Stimulated activated naive CD8-positive, alpha-beta T cell treated with anti-CD3 and anti-CD28 coated beads, Interleukin-15, amount 100 ng/mL, for 72 hours (primary cell): ENCODE measurements around the gene PFKFB2.

Experiments used
- ATAC-seq: fragments of 150-1000 bp; cut with Tn5 transposase; 2 replicates; pipeline ENCODE4 v1.10.0; 2021; ENCODE audit warnings: mild to moderate bottlenecking, moderate library complexity
- DNase-seq, 2 donors: peaks; one replicate each; pipeline ENCODE4 v3.0.0; 2021 to 2022
- H3K27ac Mint-ChIP-seq, 2 donors: one replicate each; pipeline ENCODE4 v1.8.0; 2022; ENCODE audit warnings: mild to moderate bottlenecking in 2 of 2, mixed read lengths in 2 of 2, moderate library complexity in 2 of 2
- H3K27me3 Mint-ChIP-seq: one replicate; pipeline ENCODE4 v1.8.0; 2022; ENCODE audit warnings: mixed read lengths
- H3K4me1 Mint-ChIP-seq: one replicate; pipeline ENCODE4 v1.8.0; 2022; ENCODE audit warnings: mild to moderate bottlenecking, mixed read lengths
- H3K4me3 Mint-ChIP-seq, 2 donors: one replicate each; pipeline ENCODE4 v1.8.0; 2022; ENCODE audit warnings: mild to moderate bottlenecking in 2 of 2, mixed read lengths in 2 of 2, moderate library complexity in 1 of 2
- H3K9me3 Mint-ChIP-seq, 2 donors: one replicate each; pipeline ENCODE4 v1.8.0; 2022; ENCODE audit warnings: mixed read lengths in 2 of 2

PFKFB2 gene

DNA sequence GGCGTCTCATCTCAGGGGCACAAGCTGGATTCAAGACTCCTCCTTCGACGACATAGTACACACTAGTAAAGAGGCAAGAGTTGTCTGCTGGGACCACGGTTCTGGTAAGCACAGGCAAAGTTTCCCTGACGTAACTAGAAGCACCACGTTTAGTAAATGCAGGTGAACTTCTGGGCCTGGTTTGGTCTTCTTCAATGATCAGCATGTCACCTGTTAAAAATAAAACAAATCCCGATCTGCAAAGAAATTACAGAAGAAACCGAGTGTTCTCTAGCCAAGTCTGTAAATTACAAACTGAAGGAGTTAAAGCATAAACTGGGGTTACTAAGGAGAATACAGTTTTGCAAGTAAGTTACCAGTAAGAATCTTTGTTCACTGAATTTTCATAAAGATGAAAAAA is 3.6 kb upstream of the PFKFB2 start:
- Mint-ChIP-seq H3K27ac (no peak overlapping the region), H3K9me3 (no peaks in the 10 kb centered on the region), H3K4me3 (peak overlapping the region; percentile 92 to 100), H3K4me1 (peaks cover 69% of the 10 kb centered on the region), H3K27me3 (no peaks in the 10 kb centered on the region)
- DNase-seq = no peak
- no peak for ATAC-seq

DNA sequence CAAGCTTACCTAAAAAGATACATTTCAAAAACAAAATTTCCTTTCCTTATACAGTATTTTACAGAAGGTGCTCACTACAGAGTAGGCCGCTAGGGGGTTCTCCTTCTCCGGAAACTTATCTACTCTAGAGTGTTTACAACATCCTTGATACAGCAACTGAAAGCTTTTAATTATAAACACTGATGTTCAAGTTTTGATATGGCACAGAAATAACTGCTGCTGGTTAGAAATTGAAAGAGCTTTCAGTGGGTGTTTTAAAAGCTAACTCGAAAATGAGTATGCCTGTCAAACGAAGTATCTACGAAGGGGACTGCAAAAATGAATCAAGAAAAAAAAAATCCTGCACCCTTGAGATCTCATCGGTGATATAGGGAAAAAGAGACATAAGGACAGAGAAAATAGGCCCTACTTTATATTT is 3.1 kb upstream of the PFKFB2 start:
- DNase-seq = peak in 1 of 2 donors; percentile 26
- H3K27ac Mint-ChIP-seq = peak overlapping the region; percentile 96 to 98
- peaks cover 69% of the 10 kb centered on the region for H3K4me1 Mint-ChIP-seq
- H3K4me3 Mint-ChIP-seq = peak overlapping the region; percentile 92 to 100
- no peaks in the 10 kb centered on the region for H3K27me3 Mint-ChIP-seq
- peak; percentile 38 for ATAC-seq
- no peaks in the 10 kb centered on the region for H3K9me3 Mint-ChIP-seq

- Mint-ChIP-seq H3K4me1 (peaks cover 68% of the 10 kb centered on the region), H3K27me3 (no peaks in the 10 kb centered on the region), H3K27ac (peak overlapping the region; percentile 96 to 98), H3K9me3 (no peaks in the 10 kb centered on the region), H3K4me3 (peak overlapping the region; percentile 92 to 100)
- DNase-seq (peak; percentile 90 to 91), ATAC-seq (peak; percentile 65)
These were observed 2.4 kb upstream of the PFKFB2 start for GRCh38 chr1:207050480-207051190.

DNA sequence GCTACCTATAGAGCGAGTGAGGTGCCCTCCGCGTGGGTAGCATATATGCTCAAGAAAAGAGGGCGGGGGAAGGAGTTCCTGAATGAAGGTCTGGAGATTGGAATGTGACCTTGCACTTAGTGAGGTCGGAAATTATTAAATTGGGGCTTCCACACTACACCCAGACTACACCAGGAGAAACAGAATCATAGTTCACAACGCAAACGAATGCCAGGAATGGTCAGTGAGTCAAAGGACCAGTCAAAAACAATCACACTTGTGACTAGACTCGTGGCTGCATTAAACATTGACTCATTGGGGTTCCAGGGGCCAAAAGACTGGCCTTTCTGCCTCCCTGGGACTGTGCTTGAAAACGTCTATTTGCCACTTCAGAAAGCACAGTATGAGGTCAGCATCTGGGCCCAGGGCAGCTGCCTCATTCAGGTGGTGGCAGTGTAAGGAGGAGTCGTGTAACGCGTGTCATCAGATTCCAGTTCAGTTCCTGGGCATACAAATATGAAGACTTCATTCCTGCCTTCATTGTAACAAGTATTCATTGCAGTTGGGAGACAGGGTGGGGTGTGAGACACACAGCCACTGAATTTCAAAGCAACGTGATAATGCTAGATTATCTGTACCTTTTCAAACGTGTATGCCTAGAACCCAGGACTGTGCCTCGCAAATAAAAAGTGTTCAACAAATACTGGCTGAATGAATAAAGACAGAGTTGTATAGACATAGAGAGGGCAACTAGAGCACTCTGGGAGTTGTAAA is 1.7 kb upstream of the PFKFB2 start, which contains the start of gene YOD1:
Gene YOD1 (minus strand): TSS at position 18 of the 753 bp plus-strand sequence. CDS start 178 bp downstream, outside the sequence.
- H3K27ac Mint-ChIP-seq = peak within 1 kb of the TSS; percentile 96 to 98
- peak within 1 kb of the TSS; percentile 92 to 100 for H3K4me3 Mint-ChIP-seq
- peaks cover 61% of the 10 kb centered on the region for H3K4me1 Mint-ChIP-seq
- no peaks in the 10 kb centered on the region for H3K9me3 Mint-ChIP-seq
- ATAC-seq = no peak
- no peaks in the 10 kb centered on the region for H3K27me3 Mint-ChIP-seq
- no peak for DNase-seq

DNA sequence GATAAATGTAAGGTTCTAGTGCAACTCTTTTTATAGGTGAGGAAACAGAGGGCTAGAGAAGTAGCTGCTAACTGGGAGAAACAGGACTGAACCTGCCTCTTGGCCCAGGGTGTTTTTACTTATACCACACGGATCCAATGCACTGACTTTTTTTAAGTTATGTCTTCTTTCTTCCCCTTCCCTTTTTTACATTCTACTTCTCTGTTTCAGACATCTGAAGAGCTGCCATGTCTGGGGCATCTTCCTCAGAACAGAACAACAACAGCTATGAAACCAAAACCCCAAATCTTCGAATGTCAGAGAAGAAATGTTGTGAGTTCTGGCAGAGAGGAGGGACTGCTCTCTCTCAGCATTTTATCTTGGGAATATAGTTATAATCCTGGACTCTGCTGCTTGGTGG is 1.4 kb downstream of the PFKFB2 start:
- no peak for ATAC-seq
- Mint-ChIP-seq H3K4me3 (peak overlapping the region in 1 of 2 donors; percentile 15), H3K27ac (no peak overlapping the region), H3K9me3 (no peaks in the 10 kb centered on the region), H3K27me3 (no peaks in the 10 kb centered on the region), H3K4me1 (peaks cover 37% of the 10 kb centered on the region)
- DNase-seq = no peak

DNA sequence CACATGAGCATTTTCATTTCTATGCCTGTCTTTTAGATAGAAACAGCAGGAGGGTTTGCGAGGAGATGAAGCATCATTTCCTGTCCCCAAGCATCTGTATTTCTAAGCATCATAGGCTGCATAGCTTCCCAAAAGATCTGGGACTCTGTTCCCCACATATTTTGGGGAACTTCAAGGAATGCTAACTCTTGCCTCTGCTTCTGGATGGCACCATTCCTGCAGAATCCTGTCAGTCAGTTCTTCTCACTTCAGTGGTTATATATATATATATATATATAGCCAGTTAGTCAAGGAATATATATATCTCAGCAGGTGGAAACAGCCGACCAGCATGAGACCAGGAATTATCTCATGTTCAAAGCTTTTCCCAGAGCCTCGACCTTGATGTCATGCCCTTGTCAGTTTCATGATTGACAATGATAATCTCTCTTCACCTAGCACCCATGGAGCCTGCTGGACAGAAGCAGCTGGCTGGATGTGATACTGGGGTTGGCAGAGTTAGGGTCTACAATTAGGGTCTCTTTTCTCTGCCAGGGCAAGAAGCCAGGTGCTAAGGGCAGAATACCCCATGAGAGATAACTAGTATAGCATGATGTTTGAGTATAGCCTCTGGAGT is 2.4 kb downstream of the PFKFB2 start:
- Mint-ChIP-seq H3K9me3 (no peaks in the 10 kb centered on the region), H3K27me3 (no peaks in the 10 kb centered on the region), H3K4me1 (peaks cover 34% of the 10 kb centered on the region), H3K27ac (no peak overlapping the region), H3K4me3 (no peak overlapping the region)
- ATAC-seq (no peak), DNase-seq (no peak)

GRCh38 chr1:207056673-207057072 is 3.6 kb downstream of the PFKFB2 start:
- ATAC-seq (no peak), DNase-seq (no peak)
- Mint-ChIP-seq H3K9me3 (no peaks in the 10 kb centered on the region), H3K27ac (no peak overlapping the region), H3K4me3 (no peak overlapping the region), H3K27me3 (no peaks in the 10 kb centered on the region), H3K4me1 (peaks cover 25% of the 10 kb centered on the region)

GRCh38 chr1:207058252-207058651 is 5.2 kb downstream of the PFKFB2 start:
- H3K9me3 Mint-ChIP-seq = no peaks in the 10 kb centered on the region
- no peak overlapping the region for H3K27ac Mint-ChIP-seq
- ATAC-seq (no peak), DNase-seq (no peak)
- no peaks in the 10 kb centered on the region for H3K27me3 Mint-ChIP-seq
- H3K4me1 Mint-ChIP-seq = peaks cover 11% of the 10 kb centered on the region
- H3K4me3 Mint-ChIP-seq = no peak overlapping the region

- Mint-ChIP-seq H3K27me3 (no peaks in the 10 kb centered on the region), H3K9me3 (no peaks in the 10 kb centered on the region), H3K4me3 (no peak overlapping the region), H3K4me1 (peaks cover 8% of the 10 kb centered on the region), H3K27ac (no peak overlapping the region)
- no peak for ATAC-seq
- no peak for DNase-seq
These were observed 6.1 kb downstream of the PFKFB2 start for GRCh38 chr1:207058878-207059867.

- peaks cover 3% of the 10 kb centered on the region for H3K4me1 Mint-ChIP-seq
- ATAC-seq (no peak), DNase-seq (no peak)
- H3K27ac Mint-ChIP-seq = no peak overlapping the region
- no peaks in the 10 kb centered on the region for H3K27me3 Mint-ChIP-seq
- H3K4me3 Mint-ChIP-seq = no peak overlapping the region
- no peaks in the 10 kb centered on the region for H3K9me3 Mint-ChIP-seq
These were observed 6.8 kb downstream of the PFKFB2 start for GRCh38 chr1:207059881-207060280.

GRCh38 chr1:207060596-207060995 is 7.5 kb downstream of the PFKFB2 start:
- H3K9me3 Mint-ChIP-seq = no peaks in the 10 kb centered on the region
- no peak for ATAC-seq

GRCh38 chr1:207062058-207062457 is 9.0 kb downstream of the PFKFB2 start:
- DNase-seq (no peak), ATAC-seq (no peak)
- H3K4me1 Mint-ChIP-seq = no peaks in the 10 kb centered on the region
- no peak overlapping the region for H3K4me3 Mint-ChIP-seq
- no peaks in the 10 kb centered on the region for H3K27me3 Mint-ChIP-seq
- H3K9me3 Mint-ChIP-seq = no peaks in the 10 kb centered on the region
- no peak overlapping the region for H3K27ac Mint-ChIP-seq

More at GRCh38 chr1:207060596-207060995, 7.5 kb downstream of the PFKFB2 start:
- Mint-ChIP-seq H3K4me1 (no peaks in the 10 kb centered on the region), H3K4me3 (no peak overlapping the region), H3K27ac (no peak overlapping the region), H3K27me3 (no peaks in the 10 kb centered on the region)
- no peak for DNase-seq

- Mint-ChIP-seq H3K27ac (no peak overlapping the region), H3K9me3 (no peaks in the 10 kb centered on the region), H3K4me3 (no peak overlapping the region), H3K4me1 (no peaks in the 10 kb centered on the region), H3K27me3 (no peaks in the 10 kb centered on the region)
- ATAC-seq (no peak), DNase-seq (no peak)
These were observed 9.9 kb downstream of the PFKFB2 start for GRCh38 chr1:207063014-207063413.

GRCh38 chr1:207064561-207064960 is 11.5 kb downstream of the PFKFB2 start:
- Mint-ChIP-seq H3K4me1 (peaks cover 10% of the 10 kb centered on the region), H3K27ac (no peak overlapping the region), H3K27me3 (no peaks in the 10 kb centered on the region)

GRCh38 chr1:207067185-207067584 is 14.1 kb downstream of the PFKFB2 start:
- Mint-ChIP-seq H3K4me1 (peaks cover 35% of the 10 kb centered on the region), H3K9me3 (no peaks in the 10 kb centered on the region), H3K27me3 (no peaks in the 10 kb centered on the region), H3K4me3 (no peak overlapping the region), H3K27ac (no peak overlapping the region)
- no peak for DNase-seq
- no peak for ATAC-seq

More at GRCh38 chr1:207064561-207064960, 11.5 kb downstream of the PFKFB2 start:
- Mint-ChIP-seq H3K9me3 (no peaks in the 10 kb centered on the region), H3K4me3 (no peak overlapping the region)
- DNase-seq = no peak
- no peak for ATAC-seq
